ENCODE measurements around the gene EBF3. TPM values are rescaled to one million over a fixed set of nuclear protein-coding genes. Genes with fewer than 3 reads are reported as not detected.

Gene EBF3
- total RNA-seq, 1 donor from 2014 or later, result not detected

GRCh38 chr10:129825826-129826225 lies 138.2 kb downstream of the EBF3 start:
- Mint-ChIP-seq H3K4me1 (ENCODE audit: low read depth) (peaks cover 4% of the 10 kb centered on the region), H3K27ac (ENCODE audit: unreplicated experiment) (no peak overlapping the region), H3K4me3 (ENCODE audit: unreplicated experiment) (no peak overlapping the region), H3K36me3 (ENCODE audit: low read depth) (no peaks in the 10 kb centered on the region), H3K9me3 (ENCODE audit: low read depth) (peaks cover 19% of the 10 kb centered on the region), H3K27me3 (ENCODE audit: low read depth) (no peaks in the 10 kb centered on the region)
- no peak for TF ChIP-seq CTCF (IDR thresholded peaks at IDR 0.05)
- DNase-seq (ENCODE audit: low spot score), result no peak

GRCh38 chr10:129825221-129825620 lies 138.9 kb downstream of the EBF3 start:
- no peak overlapping the region for H3K27ac Mint-ChIP-seq (ENCODE audit: unreplicated experiment)
- TF ChIP-seq CTCF (IDR thresholded peaks at IDR 0.05), result no peak
- no peaks in the 10 kb centered on the region for H3K36me3 Mint-ChIP-seq (ENCODE audit: low read depth)
- H3K27me3 Mint-ChIP-seq (ENCODE audit: low read depth), result no peaks in the 10 kb centered on the region
- H3K4me3 Mint-ChIP-seq (ENCODE audit: unreplicated experiment), result no peak overlapping the region
- peaks cover 19% of the 10 kb centered on the region for H3K9me3 Mint-ChIP-seq (ENCODE audit: low read depth)
- DNase-seq (ENCODE audit: low spot score), result no peak
- H3K4me1 Mint-ChIP-seq (ENCODE audit: low read depth), result peaks cover 4% of the 10 kb centered on the region

GRCh38 chr10:129820451-129820850 lies 143.6 kb downstream of the EBF3 start:
- Mint-ChIP-seq H3K4me3 (ENCODE audit: unreplicated experiment) (no peak overlapping the region), H3K4me1 (ENCODE audit: low read depth) (no peaks in the 10 kb centered on the region), H3K9me3 (ENCODE audit: low read depth) (peaks cover 26% of the 10 kb centered on the region), H3K27me3 (ENCODE audit: low read depth) (no peaks in the 10 kb centered on the region), H3K36me3 (ENCODE audit: low read depth) (no peaks in the 10 kb centered on the region), H3K27ac (ENCODE audit: unreplicated experiment) (no peak overlapping the region)
- no peak for TF ChIP-seq CTCF (IDR thresholded peaks at IDR 0.05)
- no peak for DNase-seq (ENCODE audit: low spot score)

GRCh38 chr10:129816656-129817045 lies 147.4 kb downstream of the EBF3 start:
- TF ChIP-seq CTCF (IDR thresholded peaks at IDR 0.05), result no peak
- Mint-ChIP-seq H3K27ac (ENCODE audit: unreplicated experiment) (no peak overlapping the region), H3K4me1 (ENCODE audit: low read depth) (no peaks in the 10 kb centered on the region), H3K27me3 (ENCODE audit: low read depth) (no peaks in the 10 kb centered on the region), H3K9me3 (ENCODE audit: low read depth) (peaks cover 22% of the 10 kb centered on the region), H3K36me3 (ENCODE audit: low read depth) (no peaks in the 10 kb centered on the region), H3K4me3 (ENCODE audit: unreplicated experiment) (no peak overlapping the region)
- DNase-seq (ENCODE audit: low spot score), result no peak

GRCh38 chr10:129815898-129816655 lies 148.0 kb downstream of the EBF3 start:
- no peak for TF ChIP-seq CTCF (IDR thresholded peaks at IDR 0.05)
- Mint-ChIP-seq H3K27me3 (ENCODE audit: low read depth) (no peaks in the 10 kb centered on the region), H3K9me3 (ENCODE audit: low read depth) (peaks cover 20% of the 10 kb centered on the region), H3K4me3 (ENCODE audit: unreplicated experiment) (no peak overlapping the region), H3K27ac (ENCODE audit: unreplicated experiment) (no peak overlapping the region), H3K36me3 (ENCODE audit: low read depth) (no peaks in the 10 kb centered on the region), H3K4me1 (ENCODE audit: low read depth) (no peaks in the 10 kb centered on the region)
- no peak for DNase-seq (ENCODE audit: low spot score)

Data from chondrocyte (in vitro differentiated cells).